GM12864 (cell line): ENCODE data around the gene ZNF558.

ENCODE experiments used
- DNase-seq: peaks from one replicate; pipeline ENCODE4 v3.0.0-alpha.2; 2011; ENCODE audit warnings: low read depth
- H3K4me3 ChIP-seq: 2 replicates; pipeline ENCODE4 v1.5.1; 2011; ENCODE audit warnings: mild to moderate bottlenecking, low read depth, low read length, control low read depth
- CTCF ChIP-seq: IDR thresholded peaks from 2 replicates; pipeline ENCODE4 v1.5.1; 2011; ENCODE audit warnings: low read depth, mild to moderate bottlenecking, moderate library complexity, low read length, control low read depth, inconsistent platforms; ENCODE audit errors: missing control alignments

The ZNF558 gene

GRCh38 chr19:8850488-8850887 lies 18.4 kb upstream of the ZNF558 start:
- no peak for TF ChIP-seq CTCF
- DNase-seq: no peak
- H3K4me3 ChIP-seq: no peak overlapping the region

GRCh38 chr19:8849232-8849631 lies 17.1 kb upstream of the ZNF558 start:
- no peak for TF ChIP-seq CTCF
- no peak overlapping the region for H3K4me3 ChIP-seq
- DNase-seq: no peak

GRCh38 chr19:8846819-8847218 lies 14.7 kb upstream of the ZNF558 start:
- no peak for DNase-seq
- TF ChIP-seq CTCF: no peak
- H3K4me3 ChIP-seq: no peak overlapping the region

- no peak for TF ChIP-seq CTCF
- no peak for DNase-seq
- no peak overlapping the region for H3K4me3 ChIP-seq
Observed at GRCh38 chr19:8840708-8841107, 8.6 kb upstream of the ZNF558 start.

- DNase-seq: no peak
- TF ChIP-seq CTCF: no peak
- H3K4me3 ChIP-seq: no peak overlapping the region
Observed at GRCh38 chr19:8835877-8836276, 3.8 kb upstream of the ZNF558 start.

GRCh38 chr19:8835446-8835845 lies 3.3 kb upstream of the ZNF558 start:
- H3K4me3 ChIP-seq: no peak overlapping the region
- no peak for DNase-seq
- no peak for TF ChIP-seq CTCF

GRCh38 chr19:8831832-8832131 lies 322 bp downstream of the ZNF558 start:
- DNase-seq: no peak
- peak overlapping the region; percentile 91 for H3K4me3 ChIP-seq
- TF ChIP-seq CTCF: no peak
